Esophagus squamous epithelium (tissue), 4 donors: ENCODE measurements around the gene PPP1R10.

Experiments used
- POLR2A ChIP-seq, 4 donors: fragments of 450-650 bp; IDR thresholded peaks; one replicate each; pipeline ENCODE4 v1.6.1; 2017; ENCODE audit warnings: antibody characterized with exemption in 4 of 4, mild to moderate bottlenecking in 4 of 4, moderate library complexity in 3 of 4
- TF ChIP-seq, protein P1 (sequence below), 6 experiments: fragments of 450-650 bp in 4 of 6; fragments of 200-600 bp in 2 of 6; sonication (generic) in 2 of 6; IDR thresholded peaks; one replicate each; pipeline ENCODE4 v1.5.1; 2016 to 2019; ENCODE audit warnings: antibody characterized with exemption in 6 of 6, mild to moderate bottlenecking in 4 of 6, moderate library complexity in 4 of 6

DNA sequence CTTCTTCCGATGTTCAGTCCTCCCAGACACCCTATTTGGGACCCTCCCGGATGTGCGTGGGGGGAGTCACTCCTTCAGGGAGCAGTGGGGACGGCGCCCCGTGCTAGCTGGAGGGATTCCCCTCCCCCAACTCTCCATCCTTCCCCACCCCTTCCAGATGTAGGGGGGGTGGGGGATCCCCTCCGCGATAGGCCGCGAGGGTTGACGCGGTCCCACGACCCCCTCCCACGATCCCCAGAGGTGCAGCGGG is 61.3 kb downstream of the PPP1R10 start:
- TF ChIP-seq, protein P1, sequence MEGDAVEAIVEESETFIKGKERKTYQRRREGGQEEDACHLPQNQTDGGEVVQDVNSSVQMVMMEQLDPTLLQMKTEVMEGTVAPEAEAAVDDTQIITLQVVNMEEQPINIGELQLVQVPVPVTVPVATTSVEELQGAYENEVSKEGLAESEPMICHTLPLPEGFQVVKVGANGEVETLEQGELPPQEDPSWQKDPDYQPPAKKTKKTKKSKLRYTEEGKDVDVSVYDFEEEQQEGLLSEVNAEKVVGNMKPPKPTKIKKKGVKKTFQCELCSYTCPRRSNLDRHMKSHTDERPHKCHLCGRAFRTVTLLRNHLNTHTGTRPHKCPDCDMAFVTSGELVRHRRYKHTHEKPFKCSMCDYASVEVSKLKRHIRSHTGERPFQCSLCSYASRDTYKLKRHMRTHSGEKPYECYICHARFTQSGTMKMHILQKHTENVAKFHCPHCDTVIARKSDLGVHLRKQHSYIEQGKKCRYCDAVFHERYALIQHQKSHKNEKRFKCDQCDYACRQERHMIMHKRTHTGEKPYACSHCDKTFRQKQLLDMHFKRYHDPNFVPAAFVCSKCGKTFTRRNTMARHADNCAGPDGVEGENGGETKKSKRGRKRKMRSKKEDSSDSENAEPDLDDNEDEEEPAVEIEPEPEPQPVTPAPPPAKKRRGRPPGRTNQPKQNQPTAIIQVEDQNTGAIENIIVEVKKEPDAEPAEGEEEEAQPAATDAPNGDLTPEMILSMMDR (IDR thresholded peaks at IDR 0.05) = no peak
- no peak for TF ChIP-seq POLR2A (IDR thresholded peaks at IDR 0.05)
